ENCODE results near the gene TP53. TPM values are rescaled to one million over a fixed set of nuclear protein-coding genes. Genes with fewer than 3 reads are reported as not detected.
A peak's percentile ranks its signal among the peaks of the same experiment; 100 is the strongest.

TP53 gene
- polyA plus RNA-seq, 1 of the 3 experiments (the other 2 are of a cell fraction) = 62.6 TPM

DNA sequence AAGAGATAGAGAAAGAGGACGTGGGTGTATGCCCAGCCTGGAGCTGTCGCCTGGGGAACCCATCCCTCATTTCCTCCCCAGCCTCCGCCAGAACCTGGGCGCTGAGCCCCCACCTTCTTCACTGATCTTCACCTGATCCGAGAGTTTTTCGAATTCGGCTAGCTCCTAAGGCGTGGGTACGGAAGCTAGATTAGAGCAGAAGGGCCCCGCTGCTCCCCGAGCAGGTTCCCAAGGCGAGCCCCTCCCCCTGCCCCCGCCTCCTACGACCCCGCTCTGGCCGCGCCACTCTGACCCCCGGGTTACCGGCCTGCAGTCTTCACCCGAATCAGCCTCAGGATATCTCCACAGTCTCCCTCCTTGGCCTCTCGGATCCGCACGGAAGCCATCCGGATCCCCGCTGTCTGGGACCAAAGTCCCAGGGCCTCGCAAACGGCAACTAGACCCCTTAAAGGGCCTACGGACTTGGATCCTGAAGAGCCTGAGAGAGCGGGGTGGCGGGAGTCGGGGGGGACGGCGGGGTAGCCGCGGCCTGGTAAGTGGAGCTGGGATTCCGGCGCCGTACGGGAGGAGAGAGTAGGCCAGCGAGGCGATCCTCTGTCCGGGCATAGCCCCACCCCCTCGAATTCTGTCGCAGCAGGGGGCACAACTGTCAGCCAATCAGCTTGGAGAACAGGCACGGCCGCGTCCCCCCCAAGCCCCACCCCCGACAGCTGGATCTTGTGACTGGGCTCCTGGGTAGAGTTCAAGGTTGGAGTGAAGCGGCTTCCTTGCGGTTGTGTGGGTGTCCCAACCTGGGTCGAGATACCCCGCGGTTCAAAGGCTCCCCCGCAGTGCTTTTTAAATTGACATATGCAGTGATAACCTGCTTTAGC, 59.8 kb downstream of the TP53 start, which contains the start of gene SAT2:
TSS of gene SAT2 (minus strand) at position 572 of the 872 bp plus-strand sequence. CDS start at position 386, 186 bp downstream.
- Histone ChIP-seq H3K4me2 (peak within 1 kb of the TSS; percentile 92), H3K9ac (peak within 1 kb of the TSS; percentile 96), H3K9me2 (no peaks in the 10 kb centered on the region), H3F3A (replicated peaks; ENCODE audit: insufficient read depth) (no peaks in the 10 kb centered on the region), H3K79me2 (ENCODE audit: insufficient read depth) (peaks cover 10% of the 10 kb centered on the region; the same call in 1 of the 2 replicates), H4K20me1 (ENCODE audit: insufficient read depth) (no peaks in the 10 kb centered on the region), H3K4me3 (ENCODE audit: low read depth in 2 of 2, low read length in 1 of 2) (peak within 1 kb of the TSS; percentile 62 to 77), H3K27ac (ENCODE audit: low read depth in 2 of 2, low read length in 1 of 2) (peak within 1 kb of the TSS; percentile 85 to 88), H3K27me3 (ENCODE audit: insufficient read depth) (no peaks in the 10 kb centered on the region), H3K36me3 (replicated peaks in 1 of 2; ENCODE audit: control insufficient read depth in 1 of 2, insufficient read depth in 2 of 2, low read length in 1 of 2) (no peaks in the 10 kb centered on the region), H2AFZ (ENCODE audit: low read depth) (peak within 1 kb of the TSS; percentile 96), H3K4me1 (ENCODE audit: control insufficient read depth in 1 of 2, insufficient read depth in 2 of 2, low read depth in 1 of 2, low read length in 1 of 2) (peaks cover 0 to 20% of the 10 kb centered on the region in 2 experiments; a peak in 1 of 4 replicates), H3K9me3 (no peaks in the 10 kb centered on the region)
- DNase-seq = peak; percentile 97
- 2% methylated on average over 33 of the region's 54 CpGs for WGBS (ENCODE audit: low lambda C conversion rate)
- ChIA-PET CTCF (interaction anchor here (0.8 to 11.8 kb wide), 6 partner anchors 9 to 89 kb away, joined by 3 to 166 read pairs (median 5); partner anchors contain the start of genes FXR2, TP53 and WRAP53), POLR2A (interaction anchor here (0.6 to 2.8 kb wide), 8 partner anchors 13 to 345 kb away, joined by 3 to 37 read pairs (median 6); partner anchors contain the start of genes ATP1B2, FXR2, MPDU1 and TP53)
- TF ChIP-seq GATA2 (CRISPR knock-in tag; IDR thresholded peaks at IDR 0.05) (no peak), USF1 (IDR thresholded peaks at IDR 0.05; ENCODE audit: borderline replicate concordance, low read depth) (no peak; the same call in 1 of the 2 replicates), FOXJ3 (CRISPR knock-in tag; IDR thresholded peaks at IDR 0.05) (no peak), RFX5 (IDR thresholded peaks at IDR 0.05; ENCODE audit: low read length) (0 out of 2 replicates have a peak, but pooled peaks have one; percentile 35), POLR2AphosphoS5 (IDR thresholded peaks at IDR 0.05; ENCODE audit: low read depth, low read length) (peak; percentile 82), TCF12 (IDR thresholded peaks at IDR 0.05) (peak; percentile 50; the same call in 1 of the 2 replicates), MAX (IDR thresholded peaks at IDR 0.05; ENCODE audit: low read depth) (no peak), EZH2phosphoT487 (IDR thresholded peaks at IDR 0.05; ENCODE audit: borderline replicate concordance, low read depth) (no peak), RXRA (IDR thresholded peaks at IDR 0.05; ENCODE audit: borderline replicate concordance, low read depth) (no peak; the same call in 1 of the 2 replicates), SIN3A (IDR thresholded peaks at IDR 0.05; ENCODE audit: borderline replicate concordance, low read depth, low read length) (peak; percentile 41; the same call in 1 of the 2 replicates), MXI1 (IDR thresholded peaks at IDR 0.05; ENCODE audit: low read depth, low read length) (peak; percentile 70; the same call in 1 of the 2 replicates), CHD2 (IDR thresholded peaks at IDR 0.05; ENCODE audit: low read length, partially characterized antibody) (peak; percentile 50), TEAD4 (IDR thresholded peaks at IDR 0.05; ENCODE audit: borderline replicate concordance, insufficient read depth) (0 out of 2 replicates have a peak, but pooled peaks have one; percentile 7), MEF2A (IDR thresholded peaks at IDR 0.05; ENCODE audit: borderline replicate concordance, low read depth) (no peak), TAF1 (IDR thresholded peaks at IDR 0.05; ENCODE audit: borderline replicate concordance, low read depth, low read length) (peak; percentile 78; the same call in 1 of the 2 replicates)

Measured in SK-N-SH (cell line).